Stimulated activated CD4-positive, alpha-beta T cell treated with anti-CD3 and anti-CD28 coated beads, TNF-alpha, amount 100 ng/mL, for 24 hours (primary cell): Measurements from ENCODE around the gene NOP53.

ENCODE experiments used
- DNase-seq, 3 experiments: peaks; one replicate each; pipeline ENCODE4 v3.0.0-alpha.2; 2020; ENCODE audit warnings: low read depth in 3 of 3

Gene NOP53

GRCh38 chr19:47805313-47805712 is 60.0 kb downstream of the NOP53 start:
- DNase-seq, result no peak

- DNase-seq, result no peak
Observed at GRCh38 chr19:47806435-47806834, 61.1 kb downstream of the NOP53 start.
